Cardiac fibroblast (primary cell): ENCODE measurements around the gene SPAG5.

Experiments
- DNase-seq, 2 donors: peaks; one replicate each; pipeline versions ENCODE4 v3.0.0 to v3.0.0-alpha.2; 2010; ENCODE audit warnings: low read depth in 2 of 2
- H3K4me3 ChIP-seq, 2 donors: replicated peaks in 1 of 2; 1 replicate in 1 of 2; 2 replicates in 1 of 2; pipeline ENCODE4 v1.5.1; 2011; ENCODE audit warnings: low read depth in 2 of 2, low read length in 2 of 2, mild to moderate bottlenecking in 2 of 2, moderate library complexity in 1 of 2
- TF ChIP-seq, protein P1 (sequence below): IDR thresholded peaks from one replicate; pipeline ENCODE4 v1.5.1; 2011; ENCODE audit warnings: low read depth, mild to moderate bottlenecking, low read length, inconsistent platforms

SPAG5 gene, protein sequence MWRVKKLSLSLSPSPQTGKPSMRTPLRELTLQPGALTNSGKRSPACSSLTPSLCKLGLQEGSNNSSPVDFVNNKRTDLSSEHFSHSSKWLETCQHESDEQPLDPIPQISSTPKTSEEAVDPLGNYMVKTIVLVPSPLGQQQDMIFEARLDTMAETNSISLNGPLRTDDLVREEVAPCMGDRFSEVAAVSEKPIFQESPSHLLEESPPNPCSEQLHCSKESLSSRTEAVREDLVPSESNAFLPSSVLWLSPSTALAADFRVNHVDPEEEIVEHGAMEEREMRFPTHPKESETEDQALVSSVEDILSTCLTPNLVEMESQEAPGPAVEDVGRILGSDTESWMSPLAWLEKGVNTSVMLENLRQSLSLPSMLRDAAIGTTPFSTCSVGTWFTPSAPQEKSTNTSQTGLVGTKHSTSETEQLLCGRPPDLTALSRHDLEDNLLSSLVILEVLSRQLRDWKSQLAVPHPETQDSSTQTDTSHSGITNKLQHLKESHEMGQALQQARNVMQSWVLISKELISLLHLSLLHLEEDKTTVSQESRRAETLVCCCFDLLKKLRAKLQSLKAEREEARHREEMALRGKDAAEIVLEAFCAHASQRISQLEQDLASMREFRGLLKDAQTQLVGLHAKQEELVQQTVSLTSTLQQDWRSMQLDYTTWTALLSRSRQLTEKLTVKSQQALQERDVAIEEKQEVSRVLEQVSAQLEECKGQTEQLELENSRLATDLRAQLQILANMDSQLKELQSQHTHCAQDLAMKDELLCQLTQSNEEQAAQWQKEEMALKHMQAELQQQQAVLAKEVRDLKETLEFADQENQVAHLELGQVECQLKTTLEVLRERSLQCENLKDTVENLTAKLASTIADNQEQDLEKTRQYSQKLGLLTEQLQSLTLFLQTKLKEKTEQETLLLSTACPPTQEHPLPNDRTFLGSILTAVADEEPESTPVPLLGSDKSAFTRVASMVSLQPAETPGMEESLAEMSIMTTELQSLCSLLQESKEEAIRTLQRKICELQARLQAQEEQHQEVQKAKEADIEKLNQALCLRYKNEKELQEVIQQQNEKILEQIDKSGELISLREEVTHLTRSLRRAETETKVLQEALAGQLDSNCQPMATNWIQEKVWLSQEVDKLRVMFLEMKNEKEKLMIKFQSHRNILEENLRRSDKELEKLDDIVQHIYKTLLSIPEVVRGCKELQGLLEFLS

DNA sequence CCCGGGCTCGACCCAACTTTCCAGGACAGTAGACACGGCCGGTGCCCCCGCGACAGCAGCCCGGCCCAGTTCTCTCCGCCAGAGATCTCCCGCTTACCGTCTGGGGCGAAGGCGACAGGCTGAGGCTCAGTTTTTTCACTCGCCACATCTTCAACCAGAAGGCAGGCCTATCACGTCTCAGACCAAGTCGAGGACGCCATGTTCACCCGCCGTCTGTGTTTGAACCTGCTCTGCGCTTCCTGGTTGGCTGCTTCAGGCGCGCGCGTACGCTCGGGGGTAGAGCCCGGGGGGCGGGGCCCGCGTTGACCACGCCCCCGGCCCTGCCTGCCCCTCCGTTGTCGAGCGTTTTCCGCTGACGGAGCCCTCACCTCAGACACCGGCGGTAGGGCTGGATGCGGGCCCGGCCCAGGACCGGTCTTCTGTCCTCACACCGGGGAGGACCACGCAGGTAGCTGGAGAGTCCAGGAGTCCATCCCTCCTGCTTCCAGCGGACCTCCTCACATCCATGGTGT lies at the start of gene SPAG5:
Gene SPAG5 (minus strand): TSS at position 227 of the 512 bp plus-strand sequence. CDS start 79 bp downstream, at position 148.
- peak within 1 kb of the TSS; percentile 77 to 80 for H3K4me3 ChIP-seq
- TF ChIP-seq, protein P1, sequence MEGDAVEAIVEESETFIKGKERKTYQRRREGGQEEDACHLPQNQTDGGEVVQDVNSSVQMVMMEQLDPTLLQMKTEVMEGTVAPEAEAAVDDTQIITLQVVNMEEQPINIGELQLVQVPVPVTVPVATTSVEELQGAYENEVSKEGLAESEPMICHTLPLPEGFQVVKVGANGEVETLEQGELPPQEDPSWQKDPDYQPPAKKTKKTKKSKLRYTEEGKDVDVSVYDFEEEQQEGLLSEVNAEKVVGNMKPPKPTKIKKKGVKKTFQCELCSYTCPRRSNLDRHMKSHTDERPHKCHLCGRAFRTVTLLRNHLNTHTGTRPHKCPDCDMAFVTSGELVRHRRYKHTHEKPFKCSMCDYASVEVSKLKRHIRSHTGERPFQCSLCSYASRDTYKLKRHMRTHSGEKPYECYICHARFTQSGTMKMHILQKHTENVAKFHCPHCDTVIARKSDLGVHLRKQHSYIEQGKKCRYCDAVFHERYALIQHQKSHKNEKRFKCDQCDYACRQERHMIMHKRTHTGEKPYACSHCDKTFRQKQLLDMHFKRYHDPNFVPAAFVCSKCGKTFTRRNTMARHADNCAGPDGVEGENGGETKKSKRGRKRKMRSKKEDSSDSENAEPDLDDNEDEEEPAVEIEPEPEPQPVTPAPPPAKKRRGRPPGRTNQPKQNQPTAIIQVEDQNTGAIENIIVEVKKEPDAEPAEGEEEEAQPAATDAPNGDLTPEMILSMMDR, result no peak
- peak; percentile 91 to 93 for DNase-seq

DNA sequence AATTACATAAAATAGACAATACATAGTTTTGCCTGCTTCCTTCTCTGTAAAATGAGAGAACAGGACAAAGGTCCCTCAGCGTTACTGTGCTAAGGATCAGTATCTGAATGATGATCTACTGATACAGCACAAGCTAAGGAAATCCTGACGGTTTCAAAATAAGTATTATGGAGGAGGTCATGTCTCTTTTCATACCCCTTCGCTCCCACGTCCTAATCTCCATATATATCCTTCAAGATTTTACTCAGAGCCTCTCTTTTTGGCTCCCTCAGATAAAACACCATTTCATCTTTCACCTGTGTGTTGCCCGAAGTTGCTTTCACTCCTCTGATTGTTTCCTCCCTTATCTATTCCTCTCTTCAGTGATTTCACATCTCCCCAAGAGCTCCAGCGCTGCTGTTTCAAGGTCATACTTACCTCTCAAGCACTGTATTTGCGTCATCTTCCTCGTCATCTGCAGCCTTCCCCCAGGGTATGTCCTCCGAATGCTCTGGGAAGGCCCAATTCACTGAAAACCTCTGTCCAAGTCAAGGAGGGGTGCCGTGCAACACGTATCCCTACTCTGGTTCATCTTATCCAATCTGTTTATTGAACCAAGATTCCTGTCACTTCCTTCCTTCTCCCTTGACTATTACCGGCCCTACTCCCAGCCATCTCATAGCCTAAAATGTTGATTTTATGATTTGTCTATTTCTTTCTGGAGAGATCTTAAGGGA lies 47.4 kb upstream of the SPAG5 start:
- no peak overlapping the region for H3K4me3 ChIP-seq
- DNase-seq, result peak in 1 of 2 donors; percentile 2
- TF ChIP-seq, protein P1, result no peak

DNA sequence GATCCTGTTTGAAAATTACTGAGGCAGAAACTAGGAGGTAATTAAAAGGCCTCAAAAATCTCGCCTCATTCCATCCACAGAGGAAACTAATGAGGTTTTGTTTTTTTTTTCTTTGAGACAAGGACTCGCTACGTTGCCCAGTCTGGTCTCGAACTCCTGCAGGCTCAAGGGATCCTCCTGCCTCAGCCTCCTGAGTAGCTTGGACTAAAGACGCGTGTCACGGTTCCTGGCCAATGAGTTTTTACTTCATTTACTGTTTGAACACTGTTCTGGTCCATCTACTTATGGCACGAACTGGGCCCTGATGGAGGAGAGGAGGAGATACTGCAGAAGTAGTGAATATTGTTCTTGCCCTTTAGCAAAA lies 46.7 kb upstream of the SPAG5 start:
- TF ChIP-seq, protein P1, result no peak
- DNase-seq, result no peak
- peak overlapping the region; percentile 54 to 91 for H3K4me3 ChIP-seq

DNA sequence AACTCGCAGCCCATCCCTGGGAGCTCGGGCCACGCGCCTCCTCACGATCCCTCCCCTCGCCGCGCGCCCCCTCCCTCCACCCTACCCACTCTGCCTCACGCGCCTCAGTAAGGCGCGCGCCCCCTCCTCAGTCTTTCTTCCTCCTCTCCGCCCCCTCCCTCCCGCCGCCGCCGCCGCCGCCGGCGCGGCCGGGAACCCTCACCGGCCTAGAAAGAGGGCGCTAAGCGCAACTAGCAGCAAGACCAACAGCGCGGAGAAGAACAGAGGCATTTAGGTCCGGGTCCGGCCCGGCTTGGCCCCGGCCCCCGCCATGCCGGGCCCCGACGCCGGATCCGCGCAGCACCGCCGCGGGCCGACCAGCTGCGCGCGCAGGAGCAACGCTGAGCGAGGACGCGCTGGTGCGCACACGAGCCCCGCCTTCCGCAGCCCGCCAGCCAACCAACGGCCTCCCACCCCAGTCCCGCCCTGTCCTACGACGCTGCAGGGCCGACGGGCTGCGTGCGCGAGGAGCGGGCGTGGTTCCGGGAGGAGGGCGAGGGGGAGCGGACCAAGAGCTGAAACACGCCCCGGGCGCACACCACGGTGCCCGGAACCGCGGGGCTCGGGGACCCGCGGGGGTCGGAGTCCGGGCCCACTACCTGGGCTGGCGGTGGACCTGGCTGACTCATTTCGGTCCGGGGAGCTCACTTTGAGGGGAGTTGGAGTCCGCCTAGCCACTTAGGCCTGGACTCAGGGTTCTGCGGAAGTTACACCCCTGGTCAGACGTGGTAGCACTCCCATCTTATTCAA lies 46.2 kb upstream of the SPAG5 start, which contains the start of gene BLTP2:
Gene BLTP2 (minus strand): TSS at position 372 of the 789 bp plus-strand sequence. CDS start 102 bp downstream, at position 270.
- TF ChIP-seq, protein P1, result no peak
- H3K4me3 ChIP-seq, result peak within 1 kb of the TSS; percentile 90 to 91
- peak; percentile 93 to 96 for DNase-seq

DNA sequence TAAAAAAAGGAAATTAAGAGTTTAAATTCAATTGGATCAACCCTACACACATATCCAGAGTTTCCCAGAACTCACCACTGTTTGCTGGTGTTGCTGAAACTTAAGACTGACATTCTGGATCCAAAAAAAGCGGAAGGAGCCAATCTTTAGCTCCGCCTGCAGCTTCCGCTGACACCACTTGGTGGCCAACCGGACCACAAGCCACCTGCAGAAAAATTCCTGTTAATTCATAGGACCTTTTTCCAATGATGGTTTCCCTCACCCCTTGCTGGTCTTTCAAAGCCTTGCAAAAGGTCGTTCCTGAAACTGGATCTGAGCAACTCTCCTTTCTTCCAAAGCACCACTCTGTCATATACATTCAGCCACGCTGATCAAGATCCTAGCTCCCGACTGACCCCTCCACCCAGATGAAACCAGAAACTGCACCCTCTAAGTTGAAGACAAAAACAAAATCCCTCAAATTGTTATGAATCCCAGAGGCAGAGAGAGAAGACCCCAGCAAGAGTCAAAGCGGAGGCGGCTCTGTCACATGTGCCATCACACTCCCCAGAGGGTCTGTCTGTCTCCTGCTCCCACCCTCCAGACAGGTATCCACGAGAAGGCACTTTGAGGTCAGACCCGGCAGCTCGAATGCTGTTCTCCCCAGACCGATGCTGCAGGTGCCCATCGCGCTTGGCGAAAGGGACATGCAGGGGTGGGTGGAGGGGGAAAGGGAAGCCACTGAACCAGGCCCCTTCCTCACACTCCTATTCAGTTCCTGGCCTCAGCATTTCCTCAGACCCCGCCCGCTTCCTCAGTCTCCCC lies 45.4 kb upstream of the SPAG5 start:
- TF ChIP-seq, protein P1, result peak; percentile 59
- DNase-seq, result peak; percentile 61 to 69
- H3K4me3 ChIP-seq, result peak overlapping the region; percentile 90 to 91
